ENCODE results near the gene SLC47A2.
"Not testable (repeated sequence)": the region's sequence is repeated elsewhere in the genome, so short reads cannot be mapped to it uniquely, and the experiment has no call there.

Gene SLC47A2

DNA sequence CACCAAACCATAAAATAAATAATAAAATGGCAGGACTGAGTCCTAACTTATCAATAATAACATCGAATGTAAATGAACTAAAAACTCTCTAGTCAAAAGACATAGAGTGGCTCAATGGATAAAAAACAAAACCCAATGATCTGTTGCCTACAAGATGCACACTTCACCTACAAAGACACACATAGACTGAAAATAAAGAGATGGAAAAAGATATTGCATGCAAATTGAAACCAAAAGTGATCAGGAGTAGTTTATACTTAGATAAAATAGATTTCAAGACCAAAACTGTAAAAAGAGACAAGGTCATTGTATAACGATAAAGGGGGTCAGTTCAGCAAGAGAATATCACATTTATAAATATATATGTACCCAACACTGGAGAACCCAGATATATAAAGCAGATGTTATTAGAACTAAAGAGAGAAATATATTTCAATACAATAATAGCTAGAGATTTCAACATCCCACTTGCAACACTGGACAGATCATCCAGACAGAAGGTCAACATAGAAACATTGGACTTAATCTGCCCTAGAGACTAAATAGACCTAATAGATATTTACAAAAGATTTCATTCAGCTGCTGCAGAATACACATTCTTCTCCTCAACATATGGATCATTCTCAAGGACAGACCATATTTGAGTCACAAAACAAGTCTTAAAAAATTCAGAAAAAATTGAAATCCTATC is 29.8 kb downstream of the SLC47A2 start:
- H3K4me3 ChIP-seq (ENCODE audit: low read depth, low read length): no peak overlapping the region
- TF ChIP-seq CTCF (IDR thresholded peaks at IDR 0.05; ENCODE audit: borderline replicate concordance, insufficient read depth, low read depth, low read length): no peak

GRCh38 chr17:19684909-19685580 is 31.3 kb downstream of the SLC47A2 start:
- H3K4me3 ChIP-seq (ENCODE audit: low read depth, low read length): not testable (repeated sequence)

- TF ChIP-seq CTCF (IDR thresholded peaks at IDR 0.05; ENCODE audit: borderline replicate concordance, insufficient read depth, low read depth, low read length): no peak
- H3K4me3 ChIP-seq (ENCODE audit: low read depth, low read length): no peak overlapping the region
These were observed 33.3 kb downstream of the SLC47A2 start for GRCh38 chr17:19683117-19683516.

DNA sequence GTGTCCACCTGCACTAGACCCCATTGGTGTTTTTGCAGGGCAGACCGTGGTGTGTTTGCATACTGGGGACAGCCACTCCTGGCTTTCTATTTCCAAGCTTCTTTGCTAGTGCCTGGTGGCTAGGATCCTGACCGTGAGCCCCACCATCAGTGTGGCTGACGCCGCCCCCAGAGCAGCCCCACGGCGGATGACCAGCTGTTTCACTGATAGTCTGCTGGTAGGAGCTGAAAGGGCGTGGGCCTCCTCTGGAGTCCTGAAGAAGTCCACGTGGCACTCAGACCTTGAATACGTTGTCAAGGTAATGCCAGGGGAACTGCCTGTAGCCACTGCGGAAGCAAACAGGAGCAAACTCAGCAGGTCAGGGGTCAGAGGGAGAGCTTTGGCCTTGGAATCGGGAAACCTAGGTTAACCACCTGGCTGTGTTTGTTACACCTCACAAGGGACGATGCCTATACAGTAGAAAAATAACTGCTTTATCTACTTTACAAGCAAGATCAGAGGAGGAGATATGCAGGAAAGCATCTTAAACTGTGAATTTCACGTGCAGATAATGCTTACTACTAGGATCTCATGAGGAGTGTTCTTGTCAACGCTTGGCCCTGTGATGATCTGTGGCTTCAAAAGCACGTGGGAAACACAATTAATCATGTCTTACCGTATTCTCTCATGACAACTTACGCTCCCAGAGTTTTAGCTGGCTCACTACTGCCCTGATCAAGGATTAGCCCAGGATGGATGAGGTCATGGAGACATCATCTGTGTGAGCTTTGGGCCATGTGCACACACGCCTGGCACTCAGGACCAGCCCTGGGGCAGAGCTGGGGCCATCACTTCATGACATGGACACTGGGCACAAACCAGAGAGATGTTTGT is 37.6 kb downstream of the SLC47A2 start:
- no peak for TF ChIP-seq CTCF (IDR thresholded peaks at IDR 0.05; ENCODE audit: borderline replicate concordance, insufficient read depth, low read depth, low read length)
- H3K4me3 ChIP-seq (ENCODE audit: low read depth, low read length): no peak overlapping the region

DNA sequence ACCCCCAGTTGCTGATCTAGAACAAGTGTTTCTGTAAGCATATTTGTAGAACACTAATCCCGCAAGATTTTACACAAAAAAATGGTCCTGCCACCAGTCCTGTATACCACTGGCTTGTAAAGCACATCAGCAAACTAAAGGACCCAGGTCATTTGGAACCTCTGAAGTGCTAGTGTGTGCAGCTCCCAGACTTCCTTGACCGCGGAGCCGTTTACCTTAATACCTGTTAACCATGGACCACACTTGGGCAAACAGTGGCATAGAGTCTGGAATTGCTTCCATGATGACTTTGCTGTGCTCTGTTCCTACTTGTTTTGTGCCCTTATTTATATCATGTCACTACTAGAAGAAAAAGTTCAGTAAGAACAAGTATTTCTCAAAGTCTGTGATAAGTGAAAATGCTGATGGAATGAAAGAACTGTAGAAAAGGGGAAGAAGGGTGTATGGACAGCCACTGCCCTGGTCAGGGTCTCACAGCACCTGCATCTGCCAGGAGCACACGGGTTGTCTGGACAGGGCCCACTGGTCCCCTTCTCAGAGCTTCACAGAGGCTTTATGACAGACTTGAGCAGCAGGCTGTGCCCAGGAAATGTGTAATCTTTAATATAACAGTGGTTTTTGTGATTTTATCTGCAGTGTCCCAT is 38.5 kb downstream of the SLC47A2 start:
- no peak for TF ChIP-seq CTCF (IDR thresholded peaks at IDR 0.05; ENCODE audit: borderline replicate concordance, insufficient read depth, low read depth, low read length)
- H3K4me3 ChIP-seq (ENCODE audit: low read depth, low read length): no peak overlapping the region

DNA sequence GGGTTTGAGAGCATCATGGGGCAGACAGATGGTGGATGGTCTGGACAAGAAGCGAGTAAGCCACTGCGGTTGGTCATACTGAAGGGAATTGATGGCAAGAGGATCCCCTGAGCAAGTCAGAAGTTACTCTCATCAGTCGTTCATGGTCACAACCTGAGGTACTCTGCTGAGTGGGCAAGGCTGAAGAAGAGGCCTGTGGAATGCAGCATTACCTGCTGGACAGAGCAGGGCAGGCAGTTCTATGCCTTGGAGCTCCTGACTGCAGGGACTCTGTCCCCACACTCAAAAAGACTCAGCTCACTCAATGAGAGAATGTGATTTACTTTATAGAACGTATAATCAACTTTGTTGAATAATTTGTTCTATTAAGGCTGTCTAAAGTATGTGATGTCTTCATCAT is 39.5 kb downstream of the SLC47A2 start:
- H3K4me3 ChIP-seq (ENCODE audit: low read depth, low read length): no peak overlapping the region
- no peak for TF ChIP-seq CTCF (IDR thresholded peaks at IDR 0.05; ENCODE audit: borderline replicate concordance, insufficient read depth, low read depth, low read length)

DNA sequence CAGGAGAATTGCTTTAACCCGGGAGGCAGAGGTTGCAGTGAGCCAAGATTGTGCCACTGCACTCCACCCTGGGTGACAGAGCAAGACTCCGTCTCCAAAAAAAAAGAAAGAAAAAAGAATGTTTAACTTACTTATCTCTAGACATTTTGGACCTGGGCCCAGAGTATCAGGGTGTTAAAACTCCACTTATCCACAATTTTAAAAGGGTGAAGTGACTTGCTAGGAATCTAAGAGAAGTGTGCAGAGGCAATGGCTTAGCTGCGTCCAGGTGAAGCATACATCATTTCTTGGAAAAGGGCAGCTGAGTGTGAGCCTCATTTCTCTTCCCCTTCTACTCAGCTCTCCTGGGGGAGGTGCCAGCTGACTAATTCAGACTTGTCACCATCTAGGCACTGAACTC is 42.8 kb downstream of the SLC47A2 start:
- TF ChIP-seq CTCF (IDR thresholded peaks at IDR 0.05; ENCODE audit: borderline replicate concordance, insufficient read depth, low read depth, low read length): no peak
- no peak overlapping the region for H3K4me3 ChIP-seq (ENCODE audit: low read depth, low read length)
